Measurements from ENCODE around the gene PELI2. TPM values are rescaled to one million over a fixed set of nuclear protein-coding genes. Genes with fewer than 3 reads are reported as not detected.

PELI2 gene
- polyA plus RNA-seq, 1 donor, result 3.4 TPM

- no peak for DNase-seq
These were observed 90.3 kb downstream of the PELI2 start for GRCh38 chr14:56208520-56208919.

DNA sequence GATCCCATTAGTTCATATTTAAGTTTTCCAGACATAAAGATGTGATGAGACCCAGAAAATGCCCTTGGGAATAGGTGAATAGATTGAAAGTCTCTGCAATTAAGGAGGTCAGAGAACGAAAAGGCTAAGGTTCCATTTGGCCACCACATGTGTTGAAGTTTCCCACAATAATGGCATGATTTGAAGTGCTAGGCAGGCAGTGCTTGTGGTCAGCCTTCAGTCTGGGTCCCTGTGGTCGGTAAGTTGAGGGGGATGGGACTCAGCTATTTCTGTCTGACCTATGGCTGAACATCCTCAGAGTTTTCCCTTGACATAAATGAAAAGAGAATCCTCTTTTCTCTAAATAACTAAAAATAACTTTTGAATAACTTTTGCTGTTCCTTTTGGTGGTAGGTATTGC is 92.4 kb downstream of the PELI2 start:
- no peak for DNase-seq

- no peak for DNase-seq
These were observed 92.9 kb downstream of the PELI2 start for GRCh38 chr14:56211084-56211483.

DNA sequence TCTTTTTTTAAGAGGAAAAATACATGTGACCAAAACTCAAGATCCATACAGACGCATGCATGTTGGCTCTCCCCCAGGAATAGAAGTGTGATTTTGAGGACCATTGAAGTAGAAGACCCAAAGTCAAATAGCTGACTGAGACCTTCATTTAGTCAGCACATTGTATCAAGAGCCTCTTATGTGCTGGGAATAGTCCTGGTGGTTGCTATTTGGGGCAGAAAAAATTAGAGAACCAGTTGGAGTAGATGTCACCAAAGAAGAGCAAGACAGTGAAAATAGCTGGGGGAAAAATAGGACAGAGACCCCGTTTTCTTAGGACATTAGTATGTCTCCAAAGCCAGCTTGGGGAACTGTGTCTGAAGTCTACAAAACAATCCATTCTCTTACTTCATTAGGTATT is 93.6 kb downstream of the PELI2 start:
- DNase-seq, result no peak

- DNase-seq, result no peak
These were observed 94.3 kb downstream of the PELI2 start for GRCh38 chr14:56212521-56212920.

DNA sequence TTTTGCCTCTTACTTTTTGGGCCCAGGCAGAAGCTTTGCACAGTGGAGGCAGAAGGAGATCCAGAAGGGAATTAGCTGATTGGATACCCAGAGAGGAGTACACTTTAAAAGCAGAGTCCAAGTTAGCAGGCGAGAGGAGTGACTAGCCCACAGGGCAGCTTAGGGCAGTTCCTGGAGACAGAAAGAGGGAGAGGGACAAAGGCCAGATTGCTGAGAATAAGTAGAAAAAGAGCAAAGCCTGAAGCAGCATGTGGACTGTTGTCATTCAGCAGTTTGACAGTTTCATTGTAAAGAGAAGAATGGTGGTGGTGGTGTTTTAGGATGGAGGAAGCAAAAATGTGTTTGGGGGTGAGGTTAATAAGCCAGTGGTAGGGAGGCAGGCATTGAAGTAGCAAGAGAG is 95.1 kb downstream of the PELI2 start:
- no peak for DNase-seq

DNA sequence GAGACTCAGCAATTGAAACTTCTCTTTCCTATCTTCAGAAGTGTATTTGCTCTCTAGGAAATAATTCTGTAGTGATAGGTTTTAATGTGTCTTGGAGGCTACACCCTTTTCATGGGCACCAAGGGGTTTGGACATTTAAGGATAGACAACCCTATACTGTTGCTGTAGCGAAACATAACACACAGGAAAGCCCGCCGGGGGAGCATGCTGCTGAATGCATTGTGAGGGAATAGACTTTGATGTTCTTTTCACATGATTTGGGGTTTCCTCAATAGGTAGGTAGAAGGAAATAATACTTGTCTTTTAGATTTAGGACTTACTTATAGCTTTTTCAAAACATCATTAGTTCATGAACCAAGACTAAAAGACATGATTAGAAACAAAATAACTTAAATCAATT is 97.0 kb downstream of the PELI2 start:
- no peak for DNase-seq

- peak; percentile 46 for DNase-seq
These were observed 98.6 kb downstream of the PELI2 start for GRCh38 chr14:56216626-56217379.

DNA sequence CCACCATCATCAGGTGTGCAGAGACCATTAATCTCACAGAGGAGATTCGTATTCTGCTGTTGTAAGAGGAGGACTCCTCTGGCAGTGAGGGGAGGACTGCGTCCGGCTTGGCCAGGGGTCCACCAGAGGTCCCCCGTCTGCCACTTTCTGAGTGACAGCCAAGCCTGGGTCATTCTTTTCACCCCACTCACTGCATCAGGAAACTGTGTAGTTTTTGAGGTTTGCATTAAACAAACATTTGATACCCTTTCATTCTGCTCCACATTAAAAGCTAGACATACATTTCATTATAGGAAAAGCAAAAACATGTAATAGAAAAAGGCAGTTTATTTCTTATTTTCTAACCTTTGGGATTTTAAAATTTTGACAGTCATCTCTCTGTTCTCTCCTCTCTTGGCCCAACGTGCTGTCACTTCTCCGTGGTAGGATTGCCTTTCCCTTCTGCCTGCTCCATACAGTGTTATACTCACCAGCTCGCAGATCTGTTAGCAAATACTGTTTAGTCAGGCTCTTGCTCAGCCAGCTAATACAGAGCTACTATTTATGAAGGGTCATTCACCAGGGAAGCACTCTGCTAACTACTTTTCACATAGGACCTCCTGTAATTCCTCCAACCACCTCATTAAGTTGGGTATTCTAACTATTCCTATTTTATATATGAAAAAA is 99.3 kb downstream of the PELI2 start:
- DNase-seq, result no peak

- no peak for DNase-seq
These were observed 101.6 kb downstream of the PELI2 start for GRCh38 chr14:56219666-56220413.

DNA sequence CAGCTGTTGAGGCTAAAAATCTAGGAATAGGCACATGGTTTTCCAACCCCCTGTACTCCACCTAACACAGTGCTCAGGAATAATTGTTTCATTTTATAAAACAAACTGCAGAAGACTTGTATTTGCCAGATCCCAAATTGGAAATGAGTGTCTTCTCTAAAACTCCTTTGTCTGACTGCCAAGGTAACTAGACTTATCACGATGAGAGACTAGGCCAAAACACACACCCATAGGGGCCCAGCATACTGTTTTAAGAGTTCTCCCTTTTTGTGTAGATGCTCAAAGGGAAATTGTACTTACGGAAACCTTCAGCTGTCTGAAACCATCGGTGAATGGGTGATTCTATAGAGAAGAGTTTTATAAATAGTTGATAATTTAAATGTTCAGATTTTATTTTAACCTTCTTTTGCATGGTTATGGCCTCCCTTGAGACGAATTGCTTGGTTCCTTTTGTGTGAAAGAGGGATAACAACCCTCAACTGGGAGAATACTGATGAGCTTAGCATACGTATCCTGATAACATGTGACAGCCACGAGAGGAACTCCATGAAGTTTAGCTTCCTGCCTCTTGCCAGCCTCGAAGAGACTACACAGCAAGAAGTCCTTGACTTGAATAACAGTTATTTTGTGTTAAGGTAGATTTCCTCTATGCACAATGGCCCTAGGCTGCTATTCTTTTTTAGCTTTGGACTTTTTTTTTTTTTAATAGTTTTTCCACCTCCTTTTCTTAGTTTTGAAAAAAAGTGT is 103.3 kb downstream of the PELI2 start:
- no peak for DNase-seq

- no peak for DNase-seq
These were observed 106.0 kb downstream of the PELI2 start for GRCh38 chr14:56224229-56224628.

GRCh38 chr14:56224691-56225681 is 106.8 kb downstream of the PELI2 start:
- DNase-seq, result no peak

DNA sequence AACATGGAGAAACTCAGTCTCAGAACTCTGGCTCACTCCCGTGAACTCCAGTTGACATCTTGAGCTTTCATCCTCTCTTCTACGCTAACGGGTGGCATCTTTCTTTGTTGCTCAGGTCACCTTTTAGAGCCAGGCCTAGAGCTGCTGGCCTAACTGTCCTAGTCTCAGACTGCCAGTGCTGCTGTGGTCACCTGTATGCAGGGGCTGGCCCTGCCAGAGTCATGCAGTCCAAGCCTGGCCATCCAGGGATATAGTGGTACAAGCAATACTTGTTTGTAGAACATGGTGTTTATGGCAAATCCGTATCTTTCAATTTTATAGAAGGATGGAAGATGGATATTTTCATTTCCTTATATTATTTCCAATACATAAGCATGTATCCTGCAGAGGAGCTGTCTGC is 117.2 kb downstream of the PELI2 start:
- DNase-seq, result no peak

DNA sequence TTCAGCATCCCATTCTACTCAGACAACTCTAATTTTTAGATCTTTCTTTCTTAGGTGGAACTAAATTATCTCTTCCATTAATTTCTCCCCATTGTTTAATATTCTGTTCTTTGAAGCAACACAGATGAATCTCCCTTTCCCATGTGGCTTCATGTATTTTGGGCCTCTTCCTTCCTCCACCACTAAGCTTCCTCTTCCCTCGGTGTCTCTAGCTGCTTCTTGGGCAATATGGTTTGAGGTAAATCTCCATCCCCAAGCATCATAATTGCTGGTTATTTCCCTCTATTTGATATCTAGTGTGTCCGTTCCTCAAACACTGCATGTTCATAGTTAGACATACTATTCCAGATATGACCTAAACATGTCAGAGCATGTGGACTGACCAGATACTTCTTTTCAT is 119.2 kb downstream of the PELI2 start:
- no peak for DNase-seq

- no peak for DNase-seq
These were observed 123.2 kb downstream of the PELI2 start for GRCh38 chr14:56241461-56241860.

- no peak for DNase-seq
These were observed 124.9 kb downstream of the PELI2 start for GRCh38 chr14:56243110-56243509.

DNA sequence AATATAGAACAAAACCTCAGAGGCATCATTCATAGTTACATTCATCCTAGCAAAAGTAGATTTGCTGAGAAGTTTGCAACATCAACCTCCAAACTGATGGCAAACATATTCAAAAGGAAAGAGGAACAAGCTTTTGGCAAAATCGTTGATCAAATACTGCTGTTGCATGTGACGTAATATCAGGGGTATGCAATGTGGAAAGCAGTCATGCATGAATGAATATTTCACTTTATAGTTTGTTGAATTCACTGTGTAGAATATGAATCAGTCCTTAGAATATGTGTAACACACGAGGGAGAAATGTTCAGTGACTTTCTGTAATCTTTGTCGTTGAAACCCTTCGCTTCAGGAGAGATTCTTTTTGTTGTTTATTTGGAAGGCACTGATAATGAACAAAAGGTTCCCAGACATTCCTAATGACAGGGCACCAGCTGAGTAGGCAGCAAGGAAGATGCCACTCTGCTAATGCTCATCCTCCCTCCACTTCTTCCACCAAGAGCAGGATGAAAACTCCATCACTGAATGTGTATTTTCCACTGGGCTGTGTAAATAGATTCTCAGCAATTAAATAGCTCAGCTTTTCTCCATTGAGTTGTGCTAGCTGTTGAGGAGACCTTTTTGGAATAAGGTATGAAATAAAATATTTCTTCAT is 126.1 kb downstream of the PELI2 start:
- no peak for DNase-seq

- no peak for DNase-seq
These were observed 129.4 kb downstream of the PELI2 start for GRCh38 chr14:56247495-56248200.

DNA sequence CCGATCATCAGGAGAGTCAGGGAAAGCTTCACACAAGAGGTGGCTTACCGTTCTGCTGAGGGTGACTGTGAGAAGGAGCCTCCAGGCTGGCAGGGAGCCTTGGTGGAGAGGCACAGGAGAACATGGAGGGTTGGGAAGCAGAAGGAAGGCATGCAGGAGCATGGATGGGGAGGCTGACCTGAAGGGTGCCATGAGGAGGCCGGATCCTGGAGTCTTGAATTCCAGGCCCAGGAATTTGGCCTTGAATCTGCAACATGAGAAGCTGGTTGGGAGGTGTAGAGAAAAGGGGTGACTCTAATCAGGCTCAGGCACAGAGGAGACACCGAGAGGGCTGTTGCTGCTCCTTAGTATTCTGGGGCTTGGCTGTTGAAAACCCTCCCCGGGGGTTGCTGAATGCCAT is 130.2 kb downstream of the PELI2 start:
- no peak for DNase-seq

Data from hindlimb muscle (tissue), 1 donor.